GM12864 (cell line): ENCODE results near the gene TRAF2.
"Not testable (repeated sequence)": the region's sequence is repeated elsewhere in the genome, so short reads cannot be mapped to it uniquely, and the experiment has no call there.

Experiments used
- DNase-seq: peaks from one replicate; pipeline ENCODE4 v3.0.0-alpha.2; 2011; ENCODE audit warnings: low read depth
- H3K4me3 ChIP-seq: 2 replicates; pipeline ENCODE4 v1.5.1; 2011; ENCODE audit warnings: mild to moderate bottlenecking, low read depth, low read length, control low read depth
- TF ChIP-seq, protein P1 (sequence below): IDR thresholded peaks from 2 replicates; pipeline ENCODE4 v1.5.1; 2011; ENCODE audit warnings: low read depth, mild to moderate bottlenecking, moderate library complexity, low read length, control low read depth, inconsistent platforms; ENCODE audit errors: missing control alignments

Gene TRAF2, protein sequence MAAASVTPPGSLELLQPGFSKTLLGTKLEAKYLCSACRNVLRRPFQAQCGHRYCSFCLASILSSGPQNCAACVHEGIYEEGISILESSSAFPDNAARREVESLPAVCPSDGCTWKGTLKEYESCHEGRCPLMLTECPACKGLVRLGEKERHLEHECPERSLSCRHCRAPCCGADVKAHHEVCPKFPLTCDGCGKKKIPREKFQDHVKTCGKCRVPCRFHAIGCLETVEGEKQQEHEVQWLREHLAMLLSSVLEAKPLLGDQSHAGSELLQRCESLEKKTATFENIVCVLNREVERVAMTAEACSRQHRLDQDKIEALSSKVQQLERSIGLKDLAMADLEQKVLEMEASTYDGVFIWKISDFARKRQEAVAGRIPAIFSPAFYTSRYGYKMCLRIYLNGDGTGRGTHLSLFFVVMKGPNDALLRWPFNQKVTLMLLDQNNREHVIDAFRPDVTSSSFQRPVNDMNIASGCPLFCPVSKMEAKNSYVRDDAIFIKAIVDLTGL

DNA sequence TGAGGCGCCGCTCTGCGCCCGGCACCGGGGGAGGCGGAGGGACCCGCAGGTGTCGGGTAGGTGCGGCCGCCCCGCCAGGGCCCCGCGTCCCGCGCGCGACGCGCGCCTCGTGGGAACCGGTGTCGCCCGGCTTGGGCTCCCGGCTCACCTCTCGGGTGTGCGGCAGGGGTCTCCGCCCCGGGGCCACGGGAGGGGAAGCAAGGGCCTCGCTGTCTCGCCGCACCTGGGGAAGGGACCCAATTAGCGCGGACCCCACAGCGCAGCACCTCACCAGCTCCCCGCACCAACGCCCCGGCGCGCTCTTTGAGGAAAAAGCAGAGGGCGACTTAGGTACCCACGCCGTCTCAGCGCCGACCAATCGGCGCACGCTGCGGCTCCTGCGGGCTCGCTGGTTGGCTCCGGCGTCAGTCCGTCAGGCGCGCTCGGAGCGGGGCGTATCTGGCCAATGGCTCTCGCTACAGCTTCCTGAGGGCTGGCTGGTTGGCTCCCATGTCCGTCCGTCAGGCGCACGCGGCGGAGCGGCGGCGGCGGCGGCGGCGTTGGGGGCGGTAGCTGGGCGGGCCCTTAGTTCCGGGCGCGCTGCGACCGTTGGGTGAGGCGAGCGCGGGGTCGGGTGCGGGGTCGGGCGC lies at the start of gene TRAF2:
TRAF2 (plus strand) TSS at position 567 of the 629 bp plus-strand sequence. CDS start 12,225 bp downstream, outside the sequence.
- peak within 1 kb of the TSS; percentile 72 for H3K4me3 ChIP-seq
- TF ChIP-seq, protein P1, sequence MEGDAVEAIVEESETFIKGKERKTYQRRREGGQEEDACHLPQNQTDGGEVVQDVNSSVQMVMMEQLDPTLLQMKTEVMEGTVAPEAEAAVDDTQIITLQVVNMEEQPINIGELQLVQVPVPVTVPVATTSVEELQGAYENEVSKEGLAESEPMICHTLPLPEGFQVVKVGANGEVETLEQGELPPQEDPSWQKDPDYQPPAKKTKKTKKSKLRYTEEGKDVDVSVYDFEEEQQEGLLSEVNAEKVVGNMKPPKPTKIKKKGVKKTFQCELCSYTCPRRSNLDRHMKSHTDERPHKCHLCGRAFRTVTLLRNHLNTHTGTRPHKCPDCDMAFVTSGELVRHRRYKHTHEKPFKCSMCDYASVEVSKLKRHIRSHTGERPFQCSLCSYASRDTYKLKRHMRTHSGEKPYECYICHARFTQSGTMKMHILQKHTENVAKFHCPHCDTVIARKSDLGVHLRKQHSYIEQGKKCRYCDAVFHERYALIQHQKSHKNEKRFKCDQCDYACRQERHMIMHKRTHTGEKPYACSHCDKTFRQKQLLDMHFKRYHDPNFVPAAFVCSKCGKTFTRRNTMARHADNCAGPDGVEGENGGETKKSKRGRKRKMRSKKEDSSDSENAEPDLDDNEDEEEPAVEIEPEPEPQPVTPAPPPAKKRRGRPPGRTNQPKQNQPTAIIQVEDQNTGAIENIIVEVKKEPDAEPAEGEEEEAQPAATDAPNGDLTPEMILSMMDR = no peak
- DNase-seq = peak; percentile 98

DNA sequence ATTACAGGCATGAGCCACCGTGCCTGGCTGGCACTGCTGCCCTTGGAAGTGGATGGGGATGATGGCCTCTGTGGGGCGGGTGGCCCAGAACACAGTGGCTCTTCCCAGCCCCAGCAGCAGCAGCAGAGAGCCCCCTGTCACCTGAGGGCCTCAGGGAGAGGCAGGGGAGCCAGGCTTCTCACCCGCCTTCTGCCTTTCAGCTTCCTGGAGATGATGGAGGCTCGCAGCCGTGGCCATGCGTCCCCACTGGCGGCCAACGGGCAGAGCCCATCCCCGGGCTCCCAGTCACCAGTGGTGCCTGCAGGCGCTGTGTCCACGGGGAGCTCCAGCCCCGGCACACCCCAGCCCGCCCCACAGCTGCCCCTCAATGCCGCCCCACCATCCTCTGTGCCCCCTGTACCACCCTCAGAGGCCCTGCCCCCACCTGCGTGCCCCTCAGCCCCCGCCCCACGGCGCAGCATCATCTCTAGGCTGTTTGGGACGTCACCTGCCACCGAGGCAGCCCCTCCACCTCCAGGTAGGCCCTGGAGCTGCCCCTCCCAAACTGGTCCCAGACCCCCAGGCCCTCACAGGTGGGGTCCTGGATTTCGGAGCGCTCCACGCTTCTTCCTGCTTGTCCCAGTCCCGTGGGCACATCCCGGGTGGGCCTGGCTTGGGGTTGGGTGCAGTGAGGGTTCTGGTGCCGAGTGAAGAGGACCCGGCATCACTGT lies 49.0 kb upstream of the TRAF2 start:
- no peak overlapping the region for H3K4me3 ChIP-seq
- DNase-seq = no peak
- TF ChIP-seq, protein P1 = no peak

DNA sequence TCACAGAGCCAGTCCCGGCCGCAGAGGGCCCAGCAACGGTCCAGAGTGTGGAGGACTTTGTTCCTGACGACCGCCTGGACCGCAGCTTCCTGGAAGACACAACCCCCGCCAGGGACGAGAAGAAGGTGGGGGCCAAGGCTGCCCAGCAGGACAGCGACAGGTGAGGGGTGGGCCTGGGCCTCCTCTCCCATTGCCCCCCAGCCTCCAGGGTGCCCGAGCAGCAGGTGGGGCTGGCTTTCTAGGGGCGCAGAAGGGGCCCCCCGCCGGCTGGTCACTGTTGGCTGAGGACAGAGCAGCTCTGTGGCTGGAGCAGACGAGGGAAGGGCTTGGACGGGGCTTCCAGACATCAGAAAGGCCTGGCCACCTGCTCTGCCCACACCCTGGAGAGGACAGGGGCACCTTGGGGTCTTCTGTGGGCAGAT lies 48.4 kb upstream of the TRAF2 start:
- not testable (repeated sequence) for DNase-seq, H3K4me3 ChIP-seq

DNA sequence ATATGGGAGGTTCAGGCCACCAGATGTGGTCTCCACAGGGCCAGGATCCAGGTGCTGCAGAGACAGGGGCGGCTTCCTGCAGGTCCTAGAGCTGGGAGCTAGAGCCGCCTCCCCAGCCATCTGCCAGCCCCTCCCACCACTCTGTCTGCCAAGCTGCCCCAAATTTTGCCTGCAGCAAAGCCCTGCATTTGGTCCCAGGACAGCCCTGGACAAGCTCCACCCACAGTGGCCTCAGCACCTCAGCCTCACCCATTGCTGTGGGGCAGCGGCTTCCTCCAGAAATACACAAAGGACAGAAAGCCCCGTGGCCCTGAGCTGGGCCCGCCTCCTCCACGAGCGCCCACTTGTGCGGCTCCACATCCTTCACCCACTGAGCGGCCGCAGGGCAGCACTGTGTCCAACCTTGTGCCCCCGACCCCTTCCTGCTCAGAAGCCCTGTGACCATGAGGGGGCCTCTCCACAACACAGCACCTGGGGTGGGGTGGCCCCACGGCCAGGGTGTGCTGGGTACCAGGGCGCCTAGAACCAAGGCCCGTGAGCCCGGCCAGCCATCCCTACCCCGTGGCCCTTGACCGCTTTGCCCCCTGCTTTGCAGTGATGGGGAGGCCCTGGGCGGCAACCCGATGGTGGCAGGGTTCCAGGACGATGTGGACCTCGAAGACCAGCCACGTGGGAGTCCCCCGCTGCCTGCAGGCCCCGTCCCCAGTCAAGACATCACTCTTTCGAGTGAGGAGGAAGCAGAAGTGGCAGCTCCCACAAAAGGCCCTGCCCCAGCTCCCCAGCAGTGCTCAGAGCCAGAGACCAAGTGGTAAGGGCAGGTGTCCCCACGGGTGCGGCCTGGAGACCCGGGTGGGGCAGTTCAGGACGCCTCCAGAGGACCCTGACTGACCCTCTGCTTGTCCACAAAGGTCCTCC lies 47.7 kb upstream of the TRAF2 start:
- TF ChIP-seq, protein P1 = no peak
- no peak overlapping the region for H3K4me3 ChIP-seq
- no peak for DNase-seq

DNA sequence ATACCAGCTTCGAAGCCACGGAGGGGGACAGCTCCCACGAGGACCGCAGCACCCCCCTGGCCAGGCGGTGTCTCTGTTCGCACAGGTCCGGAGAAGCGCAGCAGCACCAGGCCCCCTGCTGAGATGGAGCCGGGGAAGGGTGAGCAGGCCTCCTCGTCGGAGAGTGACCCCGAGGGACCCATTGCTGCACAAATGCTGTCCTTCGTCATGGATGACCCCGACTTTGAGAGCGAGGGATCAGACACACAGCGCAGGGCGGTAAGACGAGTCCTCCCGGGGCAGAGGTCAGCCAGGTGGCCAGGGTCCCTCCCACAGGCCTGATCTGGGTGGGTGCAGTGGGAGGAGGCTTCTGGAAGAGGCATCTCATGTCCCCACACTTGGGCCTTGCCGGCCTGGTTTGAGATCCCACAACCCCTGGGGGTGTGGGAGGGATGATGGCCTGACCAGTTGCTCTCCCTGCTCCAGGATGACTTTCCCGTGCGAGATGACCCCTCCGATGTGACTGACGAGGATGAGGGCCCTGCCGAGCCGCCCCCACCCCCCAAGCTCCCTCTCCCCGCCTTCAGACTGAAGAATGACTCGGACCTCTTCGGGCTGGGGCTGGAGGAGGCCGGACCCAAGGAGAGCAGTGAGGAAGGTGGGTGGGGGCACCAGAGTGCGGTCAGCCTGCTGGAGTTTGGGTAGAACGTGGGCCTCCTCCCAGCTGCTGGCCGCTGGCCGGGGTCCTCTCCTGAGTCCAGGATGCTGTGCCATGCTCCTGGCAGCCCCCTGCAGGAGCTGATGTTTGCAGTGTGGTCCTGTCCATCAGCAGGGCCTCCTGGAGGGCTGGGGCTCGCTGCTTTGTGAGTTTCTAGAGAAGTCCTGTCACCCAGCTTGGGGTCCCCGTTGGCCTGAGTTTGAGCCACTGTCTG lies 46.8 kb upstream of the TRAF2 start:
- H3K4me3 ChIP-seq = no peak overlapping the region
- TF ChIP-seq, protein P1 = no peak
- DNase-seq = no peak

DNA sequence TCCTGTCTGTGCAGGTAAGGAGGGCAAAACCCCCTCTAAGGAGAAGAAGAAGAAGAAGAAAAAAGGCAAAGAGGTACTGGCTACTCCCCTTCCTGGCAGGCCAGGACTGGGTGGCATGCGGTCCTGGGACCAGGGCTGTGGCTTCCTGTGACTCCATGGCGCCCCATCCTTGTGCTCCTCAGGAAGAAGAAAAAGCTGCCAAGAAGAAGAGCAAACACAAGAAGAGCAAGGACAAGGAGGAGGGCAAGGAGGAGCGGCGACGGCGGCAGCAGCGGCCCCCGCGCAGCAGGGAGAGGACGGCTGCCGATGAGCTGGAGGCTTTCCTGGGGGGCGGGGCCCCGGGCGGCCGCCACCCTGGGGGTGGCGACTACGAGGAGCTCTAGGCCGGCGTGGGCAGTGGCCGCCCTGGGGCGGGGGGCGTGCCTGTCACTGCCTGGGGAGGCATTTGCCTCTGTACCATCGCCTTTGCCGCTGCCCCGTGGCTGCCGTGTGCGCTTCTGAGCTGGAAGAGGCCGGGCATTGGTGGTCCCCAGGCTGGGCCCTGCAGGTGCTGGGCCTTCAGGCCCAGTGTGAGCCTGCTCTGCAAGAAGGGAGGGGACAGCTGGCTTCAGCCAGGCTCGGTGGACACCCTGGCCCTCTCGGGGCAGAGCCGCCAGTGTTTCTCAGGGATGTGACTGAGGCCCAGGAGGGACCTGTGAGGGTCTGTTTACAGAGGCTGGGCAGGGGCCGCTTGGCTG lies 46.0 kb upstream of the TRAF2 start:
- no peak for DNase-seq
- H3K4me3 ChIP-seq = no peak overlapping the region
- TF ChIP-seq, protein P1 = no peak
